HG02852 (cell line): ENCODE measurements around the gene PAX4.

ENCODE experiments used
- ATAC-seq: cut with Tn5 transposase; IDR thresholded peaks from one replicate; pipeline ENCODE4 v1.9.1; 2021; ENCODE audit warnings: mild to moderate bottlenecking, moderate library complexity; ENCODE audit not compliant: unreplicated experiment

PAX4 gene

GRCh38 chr7:127618042-127618441, at the start of gene PAX4:
PAX4 (minus strand) TSS chr7:127618142; CDS start chr7:127615928, 2,214 bp downstream.
- no peak for ATAC-seq

GRCh38 chr7:127667017-127667670, 49.2 kb upstream of the PAX4 start:
- ATAC-seq, result peak; percentile 58

- no peak for ATAC-seq
Measured at GRCh38 chr7:127666602-127667001, 48.7 kb upstream of the PAX4 start.

GRCh38 chr7:127665922-127666321, 48.0 kb upstream of the PAX4 start:
- no peak for ATAC-seq

- no peak for ATAC-seq
Measured at GRCh38 chr7:127658970-127659630, 41.2 kb upstream of the PAX4 start.

- ATAC-seq, result no peak
Measured at GRCh38 chr7:127657500-127657899, 39.6 kb upstream of the PAX4 start.

GRCh38 chr7:127655720-127656119, 37.8 kb upstream of the PAX4 start:
- ATAC-seq, result no peak

GRCh38 chr7:127654404-127655394, 36.8 kb upstream of the PAX4 start:
- no peak for ATAC-seq

- ATAC-seq, result no peak
Measured at GRCh38 chr7:127653396-127653795, 35.5 kb upstream of the PAX4 start.

GRCh38 chr7:127652333-127653248, 34.6 kb upstream of the PAX4 start:
- peak; percentile 16 for ATAC-seq

GRCh38 chr7:127651556-127652332, 33.8 kb upstream of the PAX4 start, which contains the start of gene SND1:
SND1 (plus strand) TSS chr7:127652194; CDS start chr7:127652374, 180 bp downstream.
- ATAC-seq, result peak; percentile 92

- ATAC-seq, result peak; percentile 1
Measured at GRCh38 chr7:127650847-127651555, 33.1 kb upstream of the PAX4 start.

- no peak for ATAC-seq
Measured at GRCh38 chr7:127648986-127649385, 31.0 kb upstream of the PAX4 start.

- ATAC-seq, result no peak
Measured at GRCh38 chr7:127647636-127648035, 29.7 kb upstream of the PAX4 start.

- ATAC-seq, result no peak
Measured at GRCh38 chr7:127644484-127644883, 26.5 kb upstream of the PAX4 start.

GRCh38 chr7:127638197-127638596, 20.3 kb upstream of the PAX4 start:
- ATAC-seq, result no peak

GRCh38 chr7:127635659-127636285, 17.8 kb upstream of the PAX4 start:
- no peak for ATAC-seq

- no peak for ATAC-seq
Measured at GRCh38 chr7:127632276-127632910, 14.5 kb upstream of the PAX4 start.
